Measurements from ENCODE around the gene FADS2.

- peak; percentile 79 for TF ChIP-seq POLR2A (IDR thresholded peaks at IDR 0.05; ENCODE audit: extremely low read depth, insufficient read length)
- peak; percentile 4 for TF ChIP-seq CTCF (IDR thresholded peaks at IDR 0.05; ENCODE audit: low read depth, low read length)
- peak; percentile 57 for TF ChIP-seq MAX (IDR thresholded peaks at IDR 0.05; ENCODE audit: low read depth, low read length)
- TF ChIP-seq MYC (IDR thresholded peaks at IDR 0.05; ENCODE audit: low read depth, low read length) = peak; percentile 79
These were observed at the start of gene FADS2 for GRCh38 chr11:61827571-61828378.

All from NB4 (cell line).